Testis (tissue), 2 donors: Measurements from ENCODE around the gene SZT2.

Experiments used
- POLR2A ChIP-seq: fragments of 450-650 bp; IDR thresholded peaks from one replicate; pipeline ENCODE4 v1.6.1; 2017; ENCODE audit warnings: antibody characterized with exemption, mild to moderate bottlenecking, moderate library complexity
- TF ChIP-seq, protein P1 (sequence below), 3 experiments: fragments of 450-650 bp in 2 of 3; fragments of 200-600 bp in 1 of 3; sonication (generic) in 1 of 3; IDR thresholded peaks; one replicate each; pipeline ENCODE4 v1.5.1; 2016 to 2019; ENCODE audit warnings: antibody characterized with exemption in 3 of 3, mild to moderate bottlenecking in 2 of 3, moderate library complexity in 1 of 3

DNA sequence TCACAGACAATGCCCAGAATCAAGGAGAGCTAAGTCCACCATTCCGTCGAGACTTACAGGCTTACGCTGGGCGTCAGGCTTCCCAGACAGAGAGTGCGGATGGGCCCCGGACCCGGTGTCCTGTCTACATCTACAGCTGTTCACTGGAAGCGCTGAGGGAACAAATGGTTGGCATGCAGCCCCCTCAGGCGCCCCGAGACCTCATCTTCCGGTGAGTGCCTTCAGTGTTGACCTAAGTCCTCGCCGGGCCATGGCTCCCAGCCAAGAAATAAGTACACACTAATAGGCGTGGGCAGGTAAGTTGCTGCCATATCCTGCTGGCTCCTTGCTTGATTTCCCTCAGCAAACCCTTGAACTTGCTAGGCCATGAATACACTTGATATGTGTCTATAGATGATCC is 37.8 kb downstream of the SZT2 start:
- TF ChIP-seq POLR2A = no peak
- TF ChIP-seq, protein P1, sequence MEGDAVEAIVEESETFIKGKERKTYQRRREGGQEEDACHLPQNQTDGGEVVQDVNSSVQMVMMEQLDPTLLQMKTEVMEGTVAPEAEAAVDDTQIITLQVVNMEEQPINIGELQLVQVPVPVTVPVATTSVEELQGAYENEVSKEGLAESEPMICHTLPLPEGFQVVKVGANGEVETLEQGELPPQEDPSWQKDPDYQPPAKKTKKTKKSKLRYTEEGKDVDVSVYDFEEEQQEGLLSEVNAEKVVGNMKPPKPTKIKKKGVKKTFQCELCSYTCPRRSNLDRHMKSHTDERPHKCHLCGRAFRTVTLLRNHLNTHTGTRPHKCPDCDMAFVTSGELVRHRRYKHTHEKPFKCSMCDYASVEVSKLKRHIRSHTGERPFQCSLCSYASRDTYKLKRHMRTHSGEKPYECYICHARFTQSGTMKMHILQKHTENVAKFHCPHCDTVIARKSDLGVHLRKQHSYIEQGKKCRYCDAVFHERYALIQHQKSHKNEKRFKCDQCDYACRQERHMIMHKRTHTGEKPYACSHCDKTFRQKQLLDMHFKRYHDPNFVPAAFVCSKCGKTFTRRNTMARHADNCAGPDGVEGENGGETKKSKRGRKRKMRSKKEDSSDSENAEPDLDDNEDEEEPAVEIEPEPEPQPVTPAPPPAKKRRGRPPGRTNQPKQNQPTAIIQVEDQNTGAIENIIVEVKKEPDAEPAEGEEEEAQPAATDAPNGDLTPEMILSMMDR (IDR thresholded peaks at IDR 0.05) = no peak
